SK-N-SH (cell line): ENCODE measurements around the gene KRTAP3-2. TPM values are rescaled to one million over a fixed set of nuclear protein-coding genes. Genes with fewer than 3 reads are reported as not detected.
A peak's percentile ranks its signal among the peaks of the same experiment; 100 is the strongest.

Experiments used
- CTCF ChIA-PET: fragments of 300-600, 350-600 bp; formaldehyde crosslinking; extraction: SDS; loops from one replicate; lab custom pipeline; 2021; lab: Yijun Ruan, JAX
- POLR2A ChIA-PET: fragments of 350-600 bp; sonication (Branson Sonifier 250); formaldehyde crosslinking; extraction: SDS; loops from one replicate; lab custom pipeline; 2020; ENCODE audit warnings: antibody characterized with exemption, inconsistent platforms; lab: Yijun Ruan, JAX
- DNase-seq: peaks from one replicate; pipeline ENCODE4 v3.0.0; 2012
- H2AFZ ChIP-seq: fragments of 200-600 bp; sonication (generic); 2 replicates; pipeline ENCODE4 v1.8.1; 2016; ENCODE audit warnings: antibody characterized with exemption, mild to moderate bottlenecking, low read depth
- H3F3A ChIP-seq: fragments of 200-600 bp; sonication (generic); replicated peaks from 2 replicates; pipeline ENCODE3; 2016; ENCODE audit warnings: antibody characterized with exemption, mild to moderate bottlenecking; ENCODE audit not compliant: insufficient read depth
- H3K27ac ChIP-seq, 2 experiments: fragments of 200-500 bp in 1 of 2; fragments of 200-600 bp in 1 of 2; sonication (Bioruptor generic) in 1 of 2; sonication (generic), shearing (Covaris generic) in 1 of 2; 2 replicates each; pipeline versions ENCODE4 v1.5.1 to v1.6.1; 2014 to 2016; ENCODE audit warnings: low read depth in 2 of 2, inconsistent platforms in 1 of 2, low read length in 1 of 2, mild to moderate bottlenecking in 1 of 2, mixed read lengths in 1 of 2
- H3K27me3 ChIP-seq: fragments of 200-600 bp; sonication (generic), shearing (Covaris generic); 2 replicates; pipeline ENCODE4 v1.6.1; 2016; ENCODE audit warnings: mixed run types; ENCODE audit not compliant: insufficient read depth
- H3K36me3 ChIP-seq, 2 experiments: fragments of 200-500 bp in 1 of 2; fragments of 200-600 bp in 1 of 2; sonication (Bioruptor generic) in 1 of 2; sonication (generic) in 1 of 2; replicated peaks in 1 of 2; 2 replicates each; pipeline versions ENCODE3 to v1.5.1; 2014 to 2016; ENCODE audit warnings: low read length in 1 of 2, mild to moderate bottlenecking in 1 of 2; ENCODE audit not compliant: insufficient read depth in 2 of 2, control insufficient read depth in 1 of 2
- H3K4me1 ChIP-seq, 2 experiments: fragments of 200-500 bp in 1 of 2; fragments of 200-600 bp in 1 of 2; sonication (Bioruptor generic) in 1 of 2; sonication (generic), shearing (Covaris generic) in 1 of 2; 2 replicates each; pipeline versions ENCODE4 v1.5.1 to v1.6.1; 2014 to 2016; ENCODE audit warnings: low read depth in 1 of 2, low read length in 1 of 2, mixed run types in 1 of 2; ENCODE audit not compliant: insufficient read depth in 2 of 2, control insufficient read depth in 1 of 2
- H3K4me2 ChIP-seq: fragments of 200-600 bp; sonication (generic), shearing (Covaris generic); 2 replicates; pipeline ENCODE4 v1.6.1; 2017; ENCODE audit warnings: mixed run types
- H3K4me3 ChIP-seq, 2 experiments: fragments of 200-500 bp in 1 of 2; fragments of 200-600 bp in 1 of 2; sonication (Bioruptor generic) in 1 of 2; sonication (generic), shearing (Covaris generic) in 1 of 2; 2 replicates each; pipeline versions ENCODE4 v1.5.1 to v1.8.1; 2014 to 2016; ENCODE audit warnings: low read depth in 2 of 2, inconsistent platforms in 1 of 2, low read length in 1 of 2, mild to moderate bottlenecking in 1 of 2, mixed read lengths in 1 of 2, moderate library complexity in 1 of 2
- H3K79me2 ChIP-seq: fragments of 200-600 bp; sonication (generic); 2 replicates; pipeline ENCODE4 v1.8.1; 2017; ENCODE audit warnings: mild to moderate bottlenecking; ENCODE audit not compliant: insufficient read depth
- H3K9ac ChIP-seq: fragments of 200-600 bp; sonication (generic); 2 replicates; pipeline ENCODE4 v1.6.1; 2017; ENCODE audit warnings: mixed run types
- H3K9me2 ChIP-seq: fragments of 200-600 bp; sonication (generic); 2 replicates; pipeline ENCODE4 v1.6.1; 2017; ENCODE audit warnings: mixed run types
- H3K9me3 ChIP-seq: fragments of 200-600 bp; sonication (generic); 2 replicates; pipeline ENCODE4 v1.6.1; 2017; ENCODE audit warnings: mixed run types, mild to moderate bottlenecking, moderate library complexity
- H4K20me1 ChIP-seq: fragments of 200-600 bp; sonication (generic); 2 replicates; pipeline ENCODE4 v1.6.1; 2017; ENCODE audit warnings: mild to moderate bottlenecking, mixed run types; ENCODE audit not compliant: insufficient read depth
- CHD2 ChIP-seq: fragments of 150-350 bp; IDR thresholded peaks from 2 replicates; pipeline ENCODE4 v1.6.1; 2018; ENCODE audit warnings: low read length; ENCODE audit not compliant: partially characterized antibody
- JUND ChIP-seq: IDR thresholded peaks from 2 replicates; pipeline ENCODE4 v1.4.0; 2012
- MEF2A ChIP-seq: IDR thresholded peaks from 2 replicates; pipeline ENCODE4 v1.4.0; 2012; ENCODE audit warnings: low read depth, borderline replicate concordance
- MXI1 ChIP-seq: IDR thresholded peaks from 2 replicates; pipeline ENCODE4 v1.6.1; 2012; ENCODE audit warnings: mild to moderate bottlenecking, low read depth, low read length, improper control_type of control experiment
- RAD21 ChIP-seq: IDR thresholded peaks from 2 replicates; pipeline ENCODE4 v1.6.1; 2012; ENCODE audit warnings: mild to moderate bottlenecking, low read length
- SMC3 ChIP-seq: IDR thresholded peaks from 2 replicates; pipeline ENCODE4 v1.6.1; 2012; ENCODE audit warnings: low read depth, low read length, improper control_type of control experiment
- TAF1 ChIP-seq: IDR thresholded peaks from 2 replicates; pipeline ENCODE4 v1.6.1; 2012; ENCODE audit warnings: low read depth, mild to moderate bottlenecking, low read length, moderate library complexity, borderline replicate concordance
- WGBS: methylation state at CpG from one replicate; pipeline ENCODE4 v1.1.6; 2017; ENCODE audit warnings: low lambda C conversion rate; 5-methylcytosine and 5-hydroxymethylcytosine counted together
- polyA plus RNA-seq, 3 experiments: library from polyadenylated mRNA; depleted of rRNA; stranded (reverse); fragments of >200 nt; gene quantifications; 2 replicates each; pipeline ENCODE4 v1.2.3, GENCODE V29; 2012
- TF ChIP-seq, protein P1 (sequence below): fragments of 150-350 bp; IDR thresholded peaks from 2 replicates; pipeline ENCODE4 v1.6.1; 2017; ENCODE audit warnings: antibody characterized with exemption, low read length, low read depth, borderline replicate concordance
- TF ChIP-seq, protein P2 (sequence below): IDR thresholded peaks from 2 replicates; pipeline ENCODE4; 2012
- TF ChIP-seq, protein P3 (sequence below): IDR thresholded peaks from 2 replicates; pipeline ENCODE4 v1.6.1; 2012; ENCODE audit warnings: mild to moderate bottlenecking, low read depth, low read length, moderate library complexity
- TF ChIP-seq, protein P4 (sequence below): fragments of 200-600 bp; sonication (generic); IDR thresholded peaks from 2 replicates; pipeline ENCODE4 v1.6.1; 2017; ENCODE audit warnings: antibody characterized with exemption, mild to moderate bottlenecking, moderate library complexity
- TF ChIP-seq, protein P5 (sequence below): IDR thresholded peaks from 2 replicates; pipeline ENCODE4 v1.4.0; 2012; ENCODE audit warnings: low read depth
- TF ChIP-seq, protein P6 (sequence below): fragments of 150-350 bp; IDR thresholded peaks from 2 replicates; pipeline ENCODE4 v1.6.1; 2016; ENCODE audit warnings: mild to moderate bottlenecking, low read depth, low read length

Gene KRTAP3-2
- polyA plus RNA-seq, 1 of the 3 experiments (the other 2 are of a cell fraction), result not detected

DNA sequence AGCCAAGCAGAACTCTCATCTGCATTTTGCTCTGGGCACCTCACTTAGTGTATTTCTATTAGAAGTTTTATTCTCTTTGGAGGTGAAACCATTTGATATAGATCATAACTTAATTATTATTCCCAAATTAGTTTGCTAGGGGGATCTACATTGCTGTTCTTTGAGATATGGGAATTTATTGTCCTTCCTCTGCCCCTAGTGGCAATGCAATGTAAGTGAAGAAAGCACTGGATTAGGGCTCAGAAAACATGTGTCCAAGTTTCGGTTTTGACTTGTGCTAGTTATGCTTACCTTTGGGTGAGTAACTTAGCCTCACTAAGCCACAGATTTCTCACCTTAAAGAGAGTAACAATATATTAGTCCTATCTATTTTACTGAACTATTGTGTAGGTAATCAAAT is 35.9 kb downstream of the KRTAP3-2 start:
- CTCF ChIA-PET, result interaction anchor here (0.8 to 1.4 kb wide), 8 partner anchors 11 to 365 kb away, joined by 3 to 6 read pairs (median 4); partner anchors contain the start of gene KRT40
- WGBS, result 12% methylated on average over 1 of the region's 1 CpG

DNA sequence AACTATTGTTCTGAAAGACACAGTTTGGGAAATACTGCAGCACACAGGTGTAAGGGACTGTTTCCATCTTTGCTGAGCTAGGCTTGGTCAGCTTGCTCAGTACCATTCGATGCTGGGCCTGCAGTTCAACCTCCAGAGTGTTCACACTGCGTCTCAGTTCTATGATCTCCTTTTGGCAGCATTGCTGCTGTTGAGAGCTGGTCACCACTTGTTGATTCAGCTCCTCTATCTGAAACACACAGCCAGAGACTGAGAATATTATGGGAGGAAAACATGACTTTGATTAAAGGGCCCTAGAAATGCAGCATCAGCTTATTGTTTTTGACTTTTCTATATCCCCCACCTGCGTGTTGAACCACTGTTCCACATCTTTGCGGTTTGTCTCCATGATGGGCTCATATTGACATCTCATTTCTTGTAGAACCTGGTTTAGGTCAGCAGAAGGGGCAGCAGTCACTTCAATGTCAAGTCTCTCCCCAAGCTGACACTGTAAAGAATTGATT is 37.6 kb downstream of the KRTAP3-2 start:
- H3K79me2 ChIP-seq, result no peaks in the 10 kb centered on the region
- H3K4me3 ChIP-seq, result no peak overlapping the region
- WGBS, result 9% methylated on average over 4 of the region's 4 CpGs
- H3K4me1 ChIP-seq, result peaks cover 0 to 5% of the 10 kb centered on the region in 2 experiments; a peak in 1 of 4 replicates
- no peak overlapping the region for H2AFZ ChIP-seq
- DNase-seq, result no peak
- H3F3A ChIP-seq, result no peaks in the 10 kb centered on the region
- no peaks in the 10 kb centered on the region for H3K9me2 ChIP-seq
- H3K27me3 ChIP-seq, result no peaks in the 10 kb centered on the region
- H3K27ac ChIP-seq, result no peak overlapping the region
- no peaks in the 10 kb centered on the region for H4K20me1 ChIP-seq
- H3K36me3 ChIP-seq, result no peaks in the 10 kb centered on the region
- ChIA-PET POLR2A (no interaction called here), CTCF (interaction anchor here (1.3 kb wide), 1 partner anchor 587 kb away, joined by 5 read pairs; no protein-coding TSS in a partner anchor)
- no peaks in the 10 kb centered on the region for H3K9me3 ChIP-seq
- H3K4me2 ChIP-seq, result no peak overlapping the region
- no peak overlapping the region for H3K9ac ChIP-seq
- TF ChIP-seq, protein P1, sequence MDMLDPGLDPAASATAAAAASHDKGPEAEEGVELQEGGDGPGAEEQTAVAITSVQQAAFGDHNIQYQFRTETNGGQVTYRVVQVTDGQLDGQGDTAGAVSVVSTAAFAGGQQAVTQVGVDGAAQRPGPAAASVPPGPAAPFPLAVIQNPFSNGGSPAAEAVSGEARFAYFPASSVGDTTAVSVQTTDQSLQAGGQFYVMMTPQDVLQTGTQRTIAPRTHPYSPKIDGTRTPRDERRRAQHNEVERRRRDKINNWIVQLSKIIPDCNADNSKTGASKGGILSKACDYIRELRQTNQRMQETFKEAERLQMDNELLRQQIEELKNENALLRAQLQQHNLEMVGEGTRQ, result no peak
- TF ChIP-seq JUND, result no peak
- no peak for TF ChIP-seq TAF1
- TF ChIP-seq, protein P2, sequence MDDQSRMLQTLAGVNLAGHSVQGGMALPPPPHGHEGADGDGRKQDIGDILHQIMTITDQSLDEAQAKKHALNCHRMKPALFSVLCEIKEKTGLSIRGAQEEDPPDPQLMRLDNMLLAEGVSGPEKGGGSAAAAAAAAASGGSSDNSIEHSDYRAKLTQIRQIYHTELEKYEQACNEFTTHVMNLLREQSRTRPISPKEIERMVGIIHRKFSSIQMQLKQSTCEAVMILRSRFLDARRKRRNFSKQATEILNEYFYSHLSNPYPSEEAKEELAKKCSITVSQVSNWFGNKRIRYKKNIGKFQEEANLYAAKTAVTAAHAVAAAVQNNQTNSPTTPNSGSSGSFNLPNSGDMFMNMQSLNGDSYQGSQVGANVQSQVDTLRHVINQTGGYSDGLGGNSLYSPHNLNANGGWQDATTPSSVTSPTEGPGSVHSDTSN, result no peak
- TF ChIP-seq CHD2, result no peak
- TF ChIP-seq, protein P3, sequence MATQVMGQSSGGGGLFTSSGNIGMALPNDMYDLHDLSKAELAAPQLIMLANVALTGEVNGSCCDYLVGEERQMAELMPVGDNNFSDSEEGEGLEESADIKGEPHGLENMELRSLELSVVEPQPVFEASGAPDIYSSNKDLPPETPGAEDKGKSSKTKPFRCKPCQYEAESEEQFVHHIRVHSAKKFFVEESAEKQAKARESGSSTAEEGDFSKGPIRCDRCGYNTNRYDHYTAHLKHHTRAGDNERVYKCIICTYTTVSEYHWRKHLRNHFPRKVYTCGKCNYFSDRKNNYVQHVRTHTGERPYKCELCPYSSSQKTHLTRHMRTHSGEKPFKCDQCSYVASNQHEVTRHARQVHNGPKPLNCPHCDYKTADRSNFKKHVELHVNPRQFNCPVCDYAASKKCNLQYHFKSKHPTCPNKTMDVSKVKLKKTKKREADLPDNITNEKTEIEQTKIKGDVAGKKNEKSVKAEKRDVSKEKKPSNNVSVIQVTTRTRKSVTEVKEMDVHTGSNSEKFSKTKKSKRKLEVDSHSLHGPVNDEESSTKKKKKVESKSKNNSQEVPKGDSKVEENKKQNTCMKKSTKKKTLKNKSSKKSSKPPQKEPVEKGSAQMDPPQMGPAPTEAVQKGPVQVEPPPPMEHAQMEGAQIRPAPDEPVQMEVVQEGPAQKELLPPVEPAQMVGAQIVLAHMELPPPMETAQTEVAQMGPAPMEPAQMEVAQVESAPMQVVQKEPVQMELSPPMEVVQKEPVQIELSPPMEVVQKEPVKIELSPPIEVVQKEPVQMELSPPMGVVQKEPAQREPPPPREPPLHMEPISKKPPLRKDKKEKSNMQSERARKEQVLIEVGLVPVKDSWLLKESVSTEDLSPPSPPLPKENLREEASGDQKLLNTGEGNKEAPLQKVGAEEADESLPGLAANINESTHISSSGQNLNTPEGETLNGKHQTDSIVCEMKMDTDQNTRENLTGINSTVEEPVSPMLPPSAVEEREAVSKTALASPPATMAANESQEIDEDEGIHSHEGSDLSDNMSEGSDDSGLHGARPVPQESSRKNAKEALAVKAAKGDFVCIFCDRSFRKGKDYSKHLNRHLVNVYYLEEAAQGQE, result no peak
- no peak for TF ChIP-seq MEF2A

More for the DNA sequence above, 35.9 kb downstream of the KRTAP3-2 start:
- Histone ChIP-seq H3K4me2 (no peak overlapping the region), H3F3A (no peaks in the 10 kb centered on the region), H3K9me3 (no peaks in the 10 kb centered on the region), H3K9ac (no peak overlapping the region), H3K36me3 (no peaks in the 10 kb centered on the region), H3K27me3 (no peaks in the 10 kb centered on the region), H3K9me2 (no peaks in the 10 kb centered on the region), H4K20me1 (no peaks in the 10 kb centered on the region), H3K27ac (no peak overlapping the region), H3K4me1 (no peaks in the 10 kb centered on the region), H3K4me3 (peak overlapping the region in 1 of 2 experiments; percentile 18; a peak in 2 of 4 replicates), H3K79me2 (no peaks in the 10 kb centered on the region), H2AFZ (peak overlapping the region; percentile 72; the same call in 1 of the 2 replicates)
- POLR2A ChIA-PET, result no interaction called here
- TF ChIP-seq, protein P1, result no peak
- TF ChIP-seq, protein P4, sequence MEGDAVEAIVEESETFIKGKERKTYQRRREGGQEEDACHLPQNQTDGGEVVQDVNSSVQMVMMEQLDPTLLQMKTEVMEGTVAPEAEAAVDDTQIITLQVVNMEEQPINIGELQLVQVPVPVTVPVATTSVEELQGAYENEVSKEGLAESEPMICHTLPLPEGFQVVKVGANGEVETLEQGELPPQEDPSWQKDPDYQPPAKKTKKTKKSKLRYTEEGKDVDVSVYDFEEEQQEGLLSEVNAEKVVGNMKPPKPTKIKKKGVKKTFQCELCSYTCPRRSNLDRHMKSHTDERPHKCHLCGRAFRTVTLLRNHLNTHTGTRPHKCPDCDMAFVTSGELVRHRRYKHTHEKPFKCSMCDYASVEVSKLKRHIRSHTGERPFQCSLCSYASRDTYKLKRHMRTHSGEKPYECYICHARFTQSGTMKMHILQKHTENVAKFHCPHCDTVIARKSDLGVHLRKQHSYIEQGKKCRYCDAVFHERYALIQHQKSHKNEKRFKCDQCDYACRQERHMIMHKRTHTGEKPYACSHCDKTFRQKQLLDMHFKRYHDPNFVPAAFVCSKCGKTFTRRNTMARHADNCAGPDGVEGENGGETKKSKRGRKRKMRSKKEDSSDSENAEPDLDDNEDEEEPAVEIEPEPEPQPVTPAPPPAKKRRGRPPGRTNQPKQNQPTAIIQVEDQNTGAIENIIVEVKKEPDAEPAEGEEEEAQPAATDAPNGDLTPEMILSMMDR, result peak; percentile 79
- TF ChIP-seq, protein P5, sequence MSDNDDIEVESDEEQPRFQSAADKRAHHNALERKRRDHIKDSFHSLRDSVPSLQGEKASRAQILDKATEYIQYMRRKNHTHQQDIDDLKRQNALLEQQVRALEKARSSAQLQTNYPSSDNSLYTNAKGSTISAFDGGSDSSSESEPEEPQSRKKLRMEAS, result no peak
- TF ChIP-seq MXI1, result no peak
- TF ChIP-seq, protein P6, sequence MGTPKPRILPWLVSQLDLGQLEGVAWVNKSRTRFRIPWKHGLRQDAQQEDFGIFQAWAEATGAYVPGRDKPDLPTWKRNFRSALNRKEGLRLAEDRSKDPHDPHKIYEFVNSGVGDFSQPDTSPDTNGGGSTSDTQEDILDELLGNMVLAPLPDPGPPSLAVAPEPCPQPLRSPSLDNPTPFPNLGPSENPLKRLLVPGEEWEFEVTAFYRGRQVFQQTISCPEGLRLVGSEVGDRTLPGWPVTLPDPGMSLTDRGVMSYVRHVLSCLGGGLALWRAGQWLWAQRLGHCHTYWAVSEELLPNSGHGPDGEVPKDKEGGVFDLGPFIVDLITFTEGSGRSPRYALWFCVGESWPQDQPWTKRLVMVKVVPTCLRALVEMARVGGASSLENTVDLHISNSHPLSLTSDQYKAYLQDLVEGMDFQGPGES, result no peak
- TF ChIP-seq RAD21, result peak; percentile 39
- TF ChIP-seq SMC3, result peak; percentile 11; the same call in 1 of the 2 replicates
- peak; percentile 19 for DNase-seq
